ENCODE measurements around the gene STX3.
"Not testable (repeated sequence)": the region's sequence is repeated elsewhere in the genome, so short reads cannot be mapped to it uniquely, and the experiment has no call there.

Gene STX3

GRCh38 chr11:59841514-59841913 lies 86.3 kb downstream of the STX3 start:
- DNase-seq (ENCODE audit: low read depth, low spot score): no peak

- DNase-seq (ENCODE audit: low read depth, low spot score): no peak
Measured at GRCh38 chr11:59842316-59842715, 87.1 kb downstream of the STX3 start.

- no peak for DNase-seq (ENCODE audit: low read depth, low spot score)
Measured at GRCh38 chr11:59845399-59845798, 90.2 kb downstream of the STX3 start, which contains the start of gene CBLIF. Gene CBLIF, minus strand, starts transcription at chr11:59845499. Its CDS starts 46 bp downstream, at chr11:59845453.

- no peak for DNase-seq (ENCODE audit: low read depth, low spot score)
Measured at GRCh38 chr11:59846556-59846955, 91.4 kb downstream of the STX3 start.

GRCh38 chr11:59847626-59848025 lies 92.5 kb downstream of the STX3 start:
- DNase-seq (ENCODE audit: low read depth, low spot score): no peak

- DNase-seq (ENCODE audit: low read depth, low spot score): not testable (repeated sequence)
Measured at GRCh38 chr11:59848439-59848838, 93.3 kb downstream of the STX3 start.

- DNase-seq (ENCODE audit: low read depth, low spot score): no peak
Measured at GRCh38 chr11:59849129-59849528, 94.0 kb downstream of the STX3 start.

GRCh38 chr11:59849551-59849950 lies 94.4 kb downstream of the STX3 start:
- DNase-seq (ENCODE audit: low read depth, low spot score): not testable (repeated sequence)

GRCh38 chr11:59851416-59851815 lies 96.2 kb downstream of the STX3 start:
- DNase-seq (ENCODE audit: low read depth, low spot score): not testable (repeated sequence)

GRCh38 chr11:59854871-59855270 lies 99.7 kb downstream of the STX3 start:
- DNase-seq (ENCODE audit: low read depth, low spot score): no peak

Data from activated naive CD8-positive, alpha-beta T cell treated with anti-CD3 and anti-CD28 coated beads, Interleukin-2, amount 50 U/mL, for 16 hours (primary cell).